Measurements from ENCODE around the gene CD226. TPM values are rescaled to one million over a fixed set of nuclear protein-coding genes. Genes with fewer than 3 reads are reported as not detected.
"Not testable (repeated sequence)": the region's sequence is repeated elsewhere in the genome, so short reads cannot be mapped to it uniquely, and the experiment has no call there.

CD226 gene
- total RNA-seq, 2 experiments from 2014 or later, result 83.3 to 95.4 TPM

GRCh38 chr18:69929041-69929774, 18.5 kb downstream of the CD226 start:
- H3K27ac Mint-ChIP-seq, result peak overlapping the region; percentile 12

GRCh38 chr18:69916412-69916811, 31.3 kb downstream of the CD226 start:
- DNase-seq (no peak), ATAC-seq (peak; percentile 23)
- H3K4me1 Mint-ChIP-seq, result peaks cover 42% of the 10 kb centered on the region
- no peak overlapping the region for H3K4me3 Mint-ChIP-seq
- no peak overlapping the region for H3K27ac Mint-ChIP-seq
- no peaks in the 10 kb centered on the region for H3K27me3 Mint-ChIP-seq
- CTCF ChIA-PET, result interaction anchor here (0.6 to 1.2 kb wide), 3 partner anchors 8 to 18 kb away, joined by 3 to 5 read pairs (median 4); no protein-coding TSS in a partner anchor
- H3K9me3 Mint-ChIP-seq (ENCODE audit: low read depth), result no peaks in the 10 kb centered on the region
- H3K36me3 Mint-ChIP-seq, result peaks cover 67% of the 10 kb centered on the region

More at GRCh38 chr18:69929041-69929774, 18.5 kb downstream of the CD226 start:
- Mint-ChIP-seq H3K9me3 (ENCODE audit: low read depth) (no peaks in the 10 kb centered on the region), H3K4me3 (no peak overlapping the region), H3K36me3 (peaks cover 60% of the 10 kb centered on the region), H3K4me1 (peaks cover 23% of the 10 kb centered on the region), H3K27me3 (no peaks in the 10 kb centered on the region)
- ATAC-seq, result no peak
- CTCF ChIA-PET, result no interaction called here
- DNase-seq, result no peak

- ATAC-seq (peak; percentile 63), DNase-seq (no peak)
- Mint-ChIP-seq H3K9me3 (ENCODE audit: low read depth) (no peaks in the 10 kb centered on the region), H3K36me3 (peaks cover 67% of the 10 kb centered on the region), H3K4me3 (no peak overlapping the region), H3K27ac (peak overlapping the region; percentile 63), H3K27me3 (no peaks in the 10 kb centered on the region), H3K4me1 (peaks cover 56% of the 10 kb centered on the region)
- CTCF ChIA-PET, result interaction anchor here (1.4 kb wide), 2 partner anchors 7 to 10 kb away, joined by 4 read pairs; no protein-coding TSS in a partner anchor
Observed at GRCh38 chr18:69908838-69909237, 38.8 kb downstream of the CD226 start.

- no peak overlapping the region for H3K4me3 Mint-ChIP-seq
- H3K27ac Mint-ChIP-seq, result no peak overlapping the region
- H3K27me3 Mint-ChIP-seq, result no peaks in the 10 kb centered on the region
- peaks cover 72% of the 10 kb centered on the region for H3K36me3 Mint-ChIP-seq
- ATAC-seq (no peak), DNase-seq (no peak)
- H3K9me3 Mint-ChIP-seq (ENCODE audit: low read depth), result no peaks in the 10 kb centered on the region
- H3K4me1 Mint-ChIP-seq, result peaks cover 52% of the 10 kb centered on the region
- CTCF ChIA-PET, result interaction anchor here (1.1 kb wide), 1 partner anchor 11 kb away, joined by 3 read pairs; no protein-coding TSS in a partner anchor
Observed at GRCh38 chr18:69906765-69907164, 40.9 kb downstream of the CD226 start.

- Mint-ChIP-seq H3K4me3 (no peak overlapping the region), H3K9me3 (ENCODE audit: low read depth) (no peaks in the 10 kb centered on the region), H3K27ac (peak overlapping the region; percentile 55), H3K4me1 (peaks cover 61% of the 10 kb centered on the region), H3K36me3 (peaks cover 55% of the 10 kb centered on the region), H3K27me3 (no peaks in the 10 kb centered on the region)
- DNase-seq, result no peak
- ATAC-seq, result no peak
- CTCF ChIA-PET, result interaction anchor here (1.5 kb wide), 1 partner anchor 34 kb away, joined by 5 read pairs; no protein-coding TSS in a partner anchor
Observed at GRCh38 chr18:69900941-69901340, 46.7 kb downstream of the CD226 start.

- Mint-ChIP-seq H3K4me1 (peaks cover 66% of the 10 kb centered on the region), H3K36me3 (peaks cover 61% of the 10 kb centered on the region), H3K27ac (peak overlapping the region; percentile 95), H3K4me3 (peak overlapping the region; percentile 66)
- CTCF ChIA-PET, result interaction anchor here (0.9 to 2.8 kb wide), 12 partner anchors 9 to 69 kb away, joined by 3 to 22 read pairs (median 4); partner anchors contain the start of gene CD226
- not testable (repeated sequence) for DNase-seq; H3K9me3 Mint-ChIP-seq (ENCODE audit: low read depth); ATAC-seq; H3K27me3 Mint-ChIP-seq
Observed at GRCh38 chr18:69899154-69899923, 48.3 kb downstream of the CD226 start.

- ATAC-seq (peak; percentile 35), DNase-seq (peak; percentile 79)
- no peaks in the 10 kb centered on the region for H3K9me3 Mint-ChIP-seq (ENCODE audit: low read depth)
- peak overlapping the region; percentile 76 for H3K4me3 Mint-ChIP-seq
- peak overlapping the region; percentile 98 for H3K27ac Mint-ChIP-seq
- peaks cover 75% of the 10 kb centered on the region for H3K4me1 Mint-ChIP-seq
- CTCF ChIA-PET, result interaction anchor here (0.9 to 2.8 kb wide), 12 partner anchors 10 to 70 kb away, joined by 3 to 22 read pairs (median 4); partner anchors contain the start of gene CD226
- peaks cover 62% of the 10 kb centered on the region for H3K36me3 Mint-ChIP-seq
- H3K27me3 Mint-ChIP-seq, result no peaks in the 10 kb centered on the region
Observed at GRCh38 chr18:69898241-69898861, 49.3 kb downstream of the CD226 start.

- DNase-seq, result peak; percentile 77
- H3K27ac Mint-ChIP-seq, result peak overlapping the region; percentile 98
- peak overlapping the region; percentile 76 for H3K4me3 Mint-ChIP-seq
- peak; percentile 38 for ATAC-seq
- CTCF ChIA-PET, result interaction anchor here (1.0 to 2.8 kb wide), 7 partner anchors 9 to 71 kb away, joined by 4 to 22 read pairs (median 6); partner anchors contain the start of gene CD226
- peaks cover 65% of the 10 kb centered on the region for H3K36me3 Mint-ChIP-seq
- peaks cover 73% of the 10 kb centered on the region for H3K4me1 Mint-ChIP-seq
- H3K9me3 Mint-ChIP-seq (ENCODE audit: low read depth), result no peaks in the 10 kb centered on the region
- no peaks in the 10 kb centered on the region for H3K27me3 Mint-ChIP-seq
Observed at GRCh38 chr18:69897397-69898108, 50.1 kb downstream of the CD226 start.

- H3K4me1 Mint-ChIP-seq, result peaks cover 80% of the 10 kb centered on the region
- H3K27me3 Mint-ChIP-seq, result no peaks in the 10 kb centered on the region
- peak overlapping the region; percentile 76 for H3K4me3 Mint-ChIP-seq
- H3K27ac Mint-ChIP-seq, result peak overlapping the region; percentile 98
- DNase-seq (peak; percentile 82), ATAC-seq (peak; percentile 48)
- H3K36me3 Mint-ChIP-seq, result peaks cover 69% of the 10 kb centered on the region
- H3K9me3 Mint-ChIP-seq (ENCODE audit: low read depth), result peaks cover 8% of the 10 kb centered on the region
- CTCF ChIA-PET, result no interaction called here
Observed at GRCh38 chr18:69895066-69896047, 52.3 kb downstream of the CD226 start.

- no peaks in the 10 kb centered on the region for H3K27me3 Mint-ChIP-seq
- H3K4me3 Mint-ChIP-seq, result peak overlapping the region; percentile 76
- H3K4me1 Mint-ChIP-seq, result peaks cover 81% of the 10 kb centered on the region
- peaks cover 66% of the 10 kb centered on the region for H3K36me3 Mint-ChIP-seq
- peaks cover 8% of the 10 kb centered on the region for H3K9me3 Mint-ChIP-seq (ENCODE audit: low read depth)
- DNase-seq (no peak), ATAC-seq (no peak)
- CTCF ChIA-PET, result no interaction called here
- peak overlapping the region; percentile 98 for H3K27ac Mint-ChIP-seq
Observed at GRCh38 chr18:69894467-69894866, 53.2 kb downstream of the CD226 start.

- peaks cover 62% of the 10 kb centered on the region for H3K36me3 Mint-ChIP-seq
- H3K4me3 Mint-ChIP-seq, result peak overlapping the region; percentile 23
- peak overlapping the region; percentile 78 for H3K27ac Mint-ChIP-seq
- no peaks in the 10 kb centered on the region for H3K27me3 Mint-ChIP-seq
- peaks cover 75% of the 10 kb centered on the region for H3K4me1 Mint-ChIP-seq
- H3K9me3 Mint-ChIP-seq (ENCODE audit: low read depth), result peaks cover 8% of the 10 kb centered on the region
- ATAC-seq (no peak), DNase-seq (no peak)
- CTCF ChIA-PET, result no interaction called here
Observed at GRCh38 chr18:69890558-69890957, 57.1 kb downstream of the CD226 start.
